Measurements from ENCODE around the gene GMDS.
A peak's percentile ranks its signal among the peaks of the same experiment; 100 is the strongest.

The GMDS gene

GRCh38 chr6:1858859-1859258 is 386.5 kb downstream of the GMDS start:
- no peak overlapping the region for H3K4me3 ChIP-seq (ENCODE audit: low read depth, low read length)
- no peak for TF ChIP-seq CTCF (IDR thresholded peaks at IDR 0.05; ENCODE audit: insufficient read depth, low read depth, low read length, missing control alignments)
- no peak for DNase-seq (ENCODE audit: low read depth)

GRCh38 chr6:1858196-1858595 is 387.2 kb downstream of the GMDS start:
- DNase-seq (ENCODE audit: low read depth) = no peak
- no peak overlapping the region for H3K4me3 ChIP-seq (ENCODE audit: low read depth, low read length)
- TF ChIP-seq CTCF (IDR thresholded peaks at IDR 0.05; ENCODE audit: insufficient read depth, low read depth, low read length, missing control alignments) = no peak

GRCh38 chr6:1856381-1856780 is 389.0 kb downstream of the GMDS start:
- no peak overlapping the region for H3K4me3 ChIP-seq (ENCODE audit: low read depth, low read length)
- TF ChIP-seq CTCF (IDR thresholded peaks at IDR 0.05; ENCODE audit: insufficient read depth, low read depth, low read length, missing control alignments) = peak; percentile 1
- peak; percentile 71 for DNase-seq (ENCODE audit: low read depth)

GRCh38 chr6:1855890-1856289 is 389.5 kb downstream of the GMDS start:
- H3K4me3 ChIP-seq (ENCODE audit: low read depth, low read length) = no peak overlapping the region
- no peak for DNase-seq (ENCODE audit: low read depth)
- no peak for TF ChIP-seq CTCF (IDR thresholded peaks at IDR 0.05; ENCODE audit: insufficient read depth, low read depth, low read length, missing control alignments)

GRCh38 chr6:1854296-1854695 is 391.1 kb downstream of the GMDS start:
- no peak for TF ChIP-seq CTCF (IDR thresholded peaks at IDR 0.05; ENCODE audit: insufficient read depth, low read depth, low read length, missing control alignments)
- H3K4me3 ChIP-seq (ENCODE audit: low read depth, low read length) = no peak overlapping the region
- no peak for DNase-seq (ENCODE audit: low read depth)

- no peak overlapping the region for H3K4me3 ChIP-seq (ENCODE audit: low read depth, low read length)
- TF ChIP-seq CTCF (IDR thresholded peaks at IDR 0.05; ENCODE audit: insufficient read depth, low read depth, low read length, missing control alignments) = no peak
- DNase-seq (ENCODE audit: low read depth) = no peak
These were observed 391.6 kb downstream of the GMDS start for GRCh38 chr6:1853761-1854160.

- no peak for TF ChIP-seq CTCF (IDR thresholded peaks at IDR 0.05; ENCODE audit: insufficient read depth, low read depth, low read length, missing control alignments)
- DNase-seq (ENCODE audit: low read depth) = no peak
- H3K4me3 ChIP-seq (ENCODE audit: low read depth, low read length) = no peak overlapping the region
These were observed 393.5 kb downstream of the GMDS start for GRCh38 chr6:1851681-1852456.
